Measurements from ENCODE around the gene KCNRG.

Gene KCNRG, protein sequence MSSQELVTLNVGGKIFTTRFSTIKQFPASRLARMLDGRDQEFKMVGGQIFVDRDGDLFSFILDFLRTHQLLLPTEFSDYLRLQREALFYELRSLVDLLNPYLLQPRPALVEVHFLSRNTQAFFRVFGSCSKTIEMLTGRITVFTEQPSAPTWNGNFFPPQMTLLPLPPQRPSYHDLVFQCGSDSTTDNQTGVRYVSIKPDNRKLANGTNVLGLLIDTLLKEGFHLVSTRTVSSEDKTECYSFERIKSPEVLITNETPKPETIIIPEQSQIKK

DNA sequence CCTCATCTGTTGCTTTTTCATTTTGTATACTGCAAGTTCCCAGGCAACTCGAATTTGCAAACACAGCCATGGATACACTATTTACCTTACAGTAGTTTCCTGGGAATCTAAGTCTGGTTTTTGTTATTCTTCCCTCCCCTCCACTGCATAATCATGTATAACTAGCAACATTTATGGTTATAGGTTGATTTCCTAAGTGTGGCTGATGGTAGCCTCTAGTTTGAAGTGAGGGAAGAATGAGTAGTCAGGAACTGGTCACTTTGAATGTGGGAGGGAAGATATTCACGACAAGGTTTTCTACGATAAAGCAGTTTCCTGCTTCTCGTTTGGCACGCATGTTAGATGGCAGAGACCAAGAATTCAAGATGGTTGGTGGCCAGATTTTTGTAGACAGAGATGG lies at the start of gene KCNRG:
KCNRG (plus strand) TSS at position 187 of the 400 bp plus-strand sequence; CDS start at position 237, 50 bp downstream.
- H3K4me3 ChIP-seq (replicated peaks; ENCODE audit: low read depth, low read length), result no peak within 1 kb of the TSS
- TF ChIP-seq, protein P1, sequence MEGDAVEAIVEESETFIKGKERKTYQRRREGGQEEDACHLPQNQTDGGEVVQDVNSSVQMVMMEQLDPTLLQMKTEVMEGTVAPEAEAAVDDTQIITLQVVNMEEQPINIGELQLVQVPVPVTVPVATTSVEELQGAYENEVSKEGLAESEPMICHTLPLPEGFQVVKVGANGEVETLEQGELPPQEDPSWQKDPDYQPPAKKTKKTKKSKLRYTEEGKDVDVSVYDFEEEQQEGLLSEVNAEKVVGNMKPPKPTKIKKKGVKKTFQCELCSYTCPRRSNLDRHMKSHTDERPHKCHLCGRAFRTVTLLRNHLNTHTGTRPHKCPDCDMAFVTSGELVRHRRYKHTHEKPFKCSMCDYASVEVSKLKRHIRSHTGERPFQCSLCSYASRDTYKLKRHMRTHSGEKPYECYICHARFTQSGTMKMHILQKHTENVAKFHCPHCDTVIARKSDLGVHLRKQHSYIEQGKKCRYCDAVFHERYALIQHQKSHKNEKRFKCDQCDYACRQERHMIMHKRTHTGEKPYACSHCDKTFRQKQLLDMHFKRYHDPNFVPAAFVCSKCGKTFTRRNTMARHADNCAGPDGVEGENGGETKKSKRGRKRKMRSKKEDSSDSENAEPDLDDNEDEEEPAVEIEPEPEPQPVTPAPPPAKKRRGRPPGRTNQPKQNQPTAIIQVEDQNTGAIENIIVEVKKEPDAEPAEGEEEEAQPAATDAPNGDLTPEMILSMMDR (IDR thresholded peaks at IDR 0.05; ENCODE audit: low read depth, low read length, missing control alignments), result no peak
- no peak for DNase-seq (ENCODE audit: extremely low read depth, low read depth)

DNA sequence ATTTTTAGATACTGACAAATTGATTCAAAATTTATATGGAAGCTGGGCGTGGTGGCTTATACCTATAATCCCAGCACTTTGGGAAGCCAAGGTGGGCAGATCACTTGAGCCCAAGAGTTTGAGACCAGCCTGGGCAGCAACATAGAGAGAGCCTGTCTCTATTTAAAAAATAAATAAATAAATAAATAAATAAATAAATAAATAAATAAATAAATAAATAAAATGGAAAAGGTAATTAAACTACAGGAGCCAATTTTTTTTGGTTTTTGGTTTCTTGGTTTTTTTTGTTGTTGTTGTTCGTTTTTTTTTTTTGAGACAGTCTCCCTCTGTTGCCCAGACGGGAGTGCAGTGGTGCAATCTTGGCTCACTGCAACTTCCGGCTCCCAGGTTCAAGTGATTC lies 47.8 kb upstream of the KCNRG start:
- no peak for DNase-seq (ENCODE audit: extremely low read depth, low read depth)
- H3K4me3 ChIP-seq (replicated peaks; ENCODE audit: low read depth, low read length), result no peak overlapping the region
- TF ChIP-seq, protein P1 (IDR thresholded peaks at IDR 0.05; ENCODE audit: low read depth, low read length, missing control alignments), result no peak

DNA sequence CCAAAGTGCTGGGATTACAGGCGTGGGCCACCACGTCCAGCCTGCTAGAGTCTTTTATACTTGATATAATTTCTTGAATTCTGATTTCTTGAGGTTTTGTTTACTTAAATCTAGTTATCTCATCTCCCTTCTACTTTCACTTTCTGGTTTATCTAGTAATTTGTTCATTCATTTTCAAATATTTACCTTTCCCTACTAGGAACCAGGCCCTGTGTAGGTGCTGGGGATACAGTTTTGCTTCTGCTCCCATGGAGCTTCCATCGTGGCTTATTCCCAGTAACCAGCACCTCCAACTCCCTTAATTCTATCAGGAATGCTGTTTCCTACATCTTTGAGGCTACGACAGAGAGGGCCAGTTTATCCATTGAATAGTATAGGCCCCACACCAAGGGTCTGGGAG lies 42.5 kb upstream of the KCNRG start:
- DNase-seq (ENCODE audit: extremely low read depth, low read depth), result no peak
- TF ChIP-seq, protein P1 (IDR thresholded peaks at IDR 0.05; ENCODE audit: low read depth, low read length, missing control alignments), result no peak
- no peak overlapping the region for H3K4me3 ChIP-seq (replicated peaks; ENCODE audit: low read depth, low read length)

DNA sequence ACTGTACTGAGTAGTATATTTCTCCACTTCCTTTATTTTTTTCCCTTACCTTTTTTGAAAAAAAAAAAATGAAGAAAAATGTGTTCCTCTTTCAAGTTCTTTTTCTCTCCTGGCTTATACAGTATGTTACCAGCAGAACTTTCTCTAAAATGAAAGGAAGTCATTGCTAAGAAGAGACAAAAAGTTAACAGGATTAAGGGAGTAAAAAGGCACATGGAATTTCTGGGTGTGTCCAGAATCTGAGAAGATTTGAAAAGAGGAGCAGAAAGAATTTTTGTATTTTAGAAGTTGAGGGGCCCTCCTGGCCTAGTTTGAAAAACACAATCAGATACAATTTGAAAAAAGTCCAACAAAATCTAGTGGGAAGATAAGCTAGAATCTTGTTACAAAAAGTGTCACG lies 39.4 kb upstream of the KCNRG start:
- H3K4me3 ChIP-seq (replicated peaks; ENCODE audit: low read depth, low read length), result no peak overlapping the region
- TF ChIP-seq, protein P1 (IDR thresholded peaks at IDR 0.05; ENCODE audit: low read depth, low read length, missing control alignments), result no peak
- no peak for DNase-seq (ENCODE audit: extremely low read depth, low read depth)

DNA sequence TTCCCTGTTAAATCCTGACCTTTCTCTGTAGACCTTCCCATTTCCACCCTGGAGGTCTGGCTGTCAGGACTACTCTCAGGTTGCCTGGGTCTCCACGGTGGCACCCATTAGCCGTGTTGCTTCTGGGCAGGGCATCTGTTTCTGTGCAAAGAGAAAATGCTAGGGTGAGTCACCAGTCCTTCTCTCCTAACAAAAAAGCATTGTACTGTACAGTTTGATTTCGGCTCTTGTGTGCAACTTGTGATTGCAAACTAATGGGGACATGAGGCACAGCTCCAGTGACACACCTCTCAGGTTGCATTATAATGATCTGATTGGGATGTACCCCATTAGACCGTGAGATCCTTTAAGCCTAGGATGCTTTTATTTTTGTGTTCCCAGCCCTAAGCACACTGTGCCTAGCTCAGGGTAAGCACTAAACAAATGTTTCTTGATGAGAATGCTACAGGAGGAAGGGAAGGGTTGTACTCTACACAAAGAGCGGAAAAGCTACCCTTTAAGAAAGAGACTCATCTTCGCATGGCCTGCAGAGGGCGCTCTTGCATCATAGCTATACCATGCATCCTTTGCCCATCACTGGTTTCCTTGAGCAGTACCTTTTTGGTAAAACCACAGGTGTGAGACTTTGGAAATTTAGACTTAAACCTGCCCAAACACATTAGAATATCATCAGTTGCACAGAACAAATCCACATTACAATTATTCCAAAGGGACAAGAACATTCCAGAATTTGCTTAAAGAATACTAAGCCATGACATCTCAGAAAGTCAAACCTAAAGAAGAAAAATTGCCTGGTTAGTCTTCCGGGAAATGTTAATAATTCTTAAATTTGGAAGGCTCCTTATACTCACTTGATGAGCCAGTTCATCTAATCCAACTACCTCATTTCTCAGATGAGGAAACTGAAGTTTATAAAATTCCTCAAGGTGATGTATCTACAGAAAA lies 38.7 kb upstream of the KCNRG start:
- TF ChIP-seq, protein P1 (IDR thresholded peaks at IDR 0.05; ENCODE audit: low read depth, low read length, missing control alignments), result peak; percentile 94
- DNase-seq (ENCODE audit: extremely low read depth, low read depth), result peak; percentile 51
- no peak overlapping the region for H3K4me3 ChIP-seq (replicated peaks; ENCODE audit: low read depth, low read length)

DNA sequence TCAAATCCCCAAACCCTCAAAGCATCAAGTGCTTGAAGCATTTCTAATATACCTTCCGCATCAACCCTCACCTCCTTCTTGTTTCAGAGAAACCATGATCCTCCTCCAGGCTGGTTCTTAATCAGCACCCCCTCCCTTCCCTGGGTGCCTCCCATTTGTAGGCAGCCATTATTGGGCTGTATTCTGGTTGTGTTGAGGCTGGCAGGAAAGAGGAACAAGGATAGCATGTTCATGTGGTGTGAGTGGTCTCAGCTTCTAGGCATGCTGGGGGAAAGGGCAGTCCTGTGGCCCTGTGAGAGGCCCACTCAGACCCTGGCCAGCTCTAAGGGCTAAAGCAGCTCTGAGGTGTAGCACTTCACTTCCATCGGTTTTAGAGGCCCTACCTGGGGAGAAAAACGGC lies 37.3 kb upstream of the KCNRG start:
- no peak overlapping the region for H3K4me3 ChIP-seq (replicated peaks; ENCODE audit: low read depth, low read length)
- DNase-seq (ENCODE audit: extremely low read depth, low read depth), result no peak
- TF ChIP-seq, protein P1 (IDR thresholded peaks at IDR 0.05; ENCODE audit: low read depth, low read length, missing control alignments), result no peak
